ENCODE results near the gene PEAK1.

Gene PEAK1

GRCh38 chr15:77358545-77359240, 61.2 kb downstream of the PEAK1 start:
- no peak for DNase-seq (ENCODE audit: low read depth, low spot score)

- no peak for DNase-seq (ENCODE audit: low read depth, low spot score)
Observed at GRCh38 chr15:77356305-77356704, 63.6 kb downstream of the PEAK1 start.

- no peak for DNase-seq (ENCODE audit: low read depth, low spot score)
Observed at GRCh38 chr15:77355321-77355720, 64.6 kb downstream of the PEAK1 start.

- no peak for DNase-seq (ENCODE audit: low read depth, low spot score)
Observed at GRCh38 chr15:77354063-77354462, 65.8 kb downstream of the PEAK1 start.

- no peak for DNase-seq (ENCODE audit: low read depth, low spot score)
Observed at GRCh38 chr15:77352887-77353286, 67.0 kb downstream of the PEAK1 start.

- no peak for DNase-seq (ENCODE audit: low read depth, low spot score)
Observed at GRCh38 chr15:77350792-77351191, 69.1 kb downstream of the PEAK1 start.

- no peak for DNase-seq (ENCODE audit: low read depth, low spot score)
Observed at GRCh38 chr15:77349666-77350065, 70.2 kb downstream of the PEAK1 start.

- no peak for DNase-seq (ENCODE audit: low read depth, low spot score)
Observed at GRCh38 chr15:77348511-77348910, 71.4 kb downstream of the PEAK1 start.

GRCh38 chr15:77347197-77347596, 72.7 kb downstream of the PEAK1 start:
- DNase-seq (ENCODE audit: low read depth, low spot score), result no peak

- no peak for DNase-seq (ENCODE audit: low read depth, low spot score)
Observed at GRCh38 chr15:77346245-77347036, 73.5 kb downstream of the PEAK1 start.

GRCh38 chr15:77342807-77343206, 77.1 kb downstream of the PEAK1 start:
- DNase-seq (ENCODE audit: low read depth, low spot score), result no peak

- DNase-seq (ENCODE audit: low read depth, low spot score), result no peak
Observed at GRCh38 chr15:77340245-77340644, 79.7 kb downstream of the PEAK1 start.

- DNase-seq (ENCODE audit: low read depth, low spot score), result no peak
Observed at GRCh38 chr15:77336006-77336405, 83.9 kb downstream of the PEAK1 start.

GRCh38 chr15:77335298-77335697, 84.6 kb downstream of the PEAK1 start:
- DNase-seq (ENCODE audit: low read depth, low spot score), result no peak

GRCh38 chr15:77333166-77333565, 86.7 kb downstream of the PEAK1 start:
- DNase-seq (ENCODE audit: low read depth, low spot score), result no peak

- no peak for DNase-seq (ENCODE audit: low read depth, low spot score)
Observed at GRCh38 chr15:77329202-77329601, 90.7 kb downstream of the PEAK1 start.

- no peak for DNase-seq (ENCODE audit: low read depth, low spot score)
Observed at GRCh38 chr15:77327844-77328529, 91.9 kb downstream of the PEAK1 start.

- DNase-seq (ENCODE audit: low read depth, low spot score), result no peak
Observed at GRCh38 chr15:77327168-77327567, 92.7 kb downstream of the PEAK1 start.

GRCh38 chr15:77326366-77326765, 93.5 kb downstream of the PEAK1 start:
- no peak for DNase-seq (ENCODE audit: low read depth, low spot score)

- no peak for DNase-seq (ENCODE audit: low read depth, low spot score)
Observed at GRCh38 chr15:77312523-77312922, 107.4 kb downstream of the PEAK1 start.

GRCh38 chr15:77311618-77312398, 108.1 kb downstream of the PEAK1 start:
- no peak for DNase-seq (ENCODE audit: low read depth, low spot score)

- DNase-seq (ENCODE audit: low read depth, low spot score), result no peak
Observed at GRCh38 chr15:77311020-77311419, 108.9 kb downstream of the PEAK1 start.

Data from activated CD4-positive, CD25-positive, alpha-beta regulatory T cell treated with anti-CD3 and anti-CD28 coated beads, Interleukin-2, amount 50 U/mL, for 16 hours (primary cell).